ENCODE measurements around the gene PPOX.

- TF ChIP-seq CTCF (IDR thresholded peaks at IDR 0.05): no peak
- TF ChIP-seq POLR2A (IDR thresholded peaks at IDR 0.05): no peak
These were observed 34.3 kb downstream of the PPOX start for GRCh38 chr1:161200421-161200991.
